Inflammatory macrophage (primary cell): Measurements from ENCODE around the gene INO80C.
A peak's percentile ranks its signal among the peaks of the same experiment; 100 is the strongest.
"Not testable (repeated sequence)": the region's sequence is repeated elsewhere in the genome, so short reads cannot be mapped to it uniquely, and the experiment has no call there.

Experiments
- DNase-seq, 2 donors: peaks; one replicate each; pipeline ENCODE4 v3.0.0-alpha.2; 2020 to 2022

INO80C gene

DNA sequence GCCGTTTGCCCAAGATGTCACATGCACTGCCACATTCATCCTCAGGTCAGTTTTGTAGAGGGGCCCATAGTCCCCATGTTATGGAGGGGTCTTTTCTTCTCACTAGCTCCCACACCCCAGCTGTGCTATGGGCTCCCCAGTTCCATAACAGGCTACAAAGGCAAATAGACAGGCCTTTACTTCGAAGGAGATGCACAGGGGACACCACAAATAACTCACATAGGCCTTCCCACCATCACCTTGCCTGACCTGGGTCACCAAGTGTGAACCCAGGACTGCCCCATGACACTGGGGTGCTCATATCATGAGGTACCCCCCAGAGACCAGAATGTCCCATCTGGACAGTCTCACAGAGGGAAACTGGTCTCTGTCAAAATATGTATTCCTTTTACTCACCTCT, 15.0 kb upstream of the INO80C start:
- no peak for DNase-seq

DNA sequence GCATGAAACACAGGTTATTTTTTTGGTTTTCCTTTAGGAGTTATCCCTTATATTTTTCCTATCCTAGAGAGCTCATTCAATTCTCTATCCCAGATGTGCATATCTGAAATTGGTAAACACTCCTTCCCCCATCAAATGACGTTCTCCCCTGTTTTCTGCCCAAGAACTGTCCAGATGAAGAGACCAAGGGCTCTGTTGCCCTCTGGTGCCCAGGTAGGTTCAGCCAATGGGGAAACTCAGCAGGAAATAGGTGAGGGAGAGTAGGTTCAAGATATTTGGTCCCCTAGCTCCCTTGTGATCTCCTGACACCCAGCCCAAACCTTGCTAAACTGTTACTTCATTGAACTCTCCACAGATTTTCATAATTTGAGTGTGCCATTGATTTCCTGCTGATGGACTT, 14.1 kb upstream of the INO80C start:
- no peak for DNase-seq

DNA sequence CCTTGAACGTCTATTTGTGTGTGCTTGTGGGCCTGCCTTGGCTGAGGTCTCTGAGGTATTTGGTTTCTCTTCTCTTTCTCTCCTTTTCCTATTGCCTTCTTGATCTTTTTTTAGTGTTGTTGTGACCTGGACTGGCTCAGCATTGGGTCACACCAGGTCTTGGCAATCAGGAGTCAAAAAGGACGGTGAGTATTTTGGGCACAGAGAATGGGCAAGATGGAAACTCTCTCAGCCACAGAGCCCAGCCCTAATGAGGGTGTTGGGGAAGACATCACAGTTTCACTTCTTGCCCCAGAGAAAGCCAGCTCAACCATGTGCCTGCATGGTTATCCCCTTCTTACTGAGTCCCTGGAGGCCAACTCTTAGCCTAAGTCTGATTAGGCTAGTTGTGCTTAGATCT, 13.7 kb upstream of the INO80C start:
- no peak for DNase-seq

DNA sequence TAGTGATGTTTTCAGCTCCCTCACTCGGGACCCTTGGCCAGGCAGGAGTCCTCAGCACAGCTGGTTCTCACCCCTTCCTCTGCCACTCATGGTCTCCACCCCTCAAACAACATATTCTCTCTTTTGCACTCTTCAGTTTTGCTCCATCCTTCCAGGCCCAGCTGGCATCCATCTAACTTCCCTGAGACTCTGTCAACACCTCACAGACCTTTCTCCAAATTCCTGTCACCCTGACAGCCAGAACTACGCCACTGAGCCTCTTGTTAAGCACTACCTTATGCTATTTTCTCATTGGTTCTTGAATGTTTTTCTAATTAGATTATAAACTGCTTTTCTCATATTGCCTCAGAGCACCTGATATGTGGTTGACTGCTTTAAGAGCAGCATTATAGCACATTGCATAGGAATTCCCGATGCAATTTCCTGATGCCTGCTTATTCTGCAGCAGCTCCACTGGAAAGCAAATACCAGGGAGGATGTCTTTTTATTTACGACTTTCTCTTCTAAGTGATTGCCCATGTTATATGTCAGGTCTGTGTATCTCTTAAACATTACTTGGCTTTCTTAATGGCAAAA, 12.4 kb upstream of the INO80C start:
- DNase-seq, result no peak

DNA sequence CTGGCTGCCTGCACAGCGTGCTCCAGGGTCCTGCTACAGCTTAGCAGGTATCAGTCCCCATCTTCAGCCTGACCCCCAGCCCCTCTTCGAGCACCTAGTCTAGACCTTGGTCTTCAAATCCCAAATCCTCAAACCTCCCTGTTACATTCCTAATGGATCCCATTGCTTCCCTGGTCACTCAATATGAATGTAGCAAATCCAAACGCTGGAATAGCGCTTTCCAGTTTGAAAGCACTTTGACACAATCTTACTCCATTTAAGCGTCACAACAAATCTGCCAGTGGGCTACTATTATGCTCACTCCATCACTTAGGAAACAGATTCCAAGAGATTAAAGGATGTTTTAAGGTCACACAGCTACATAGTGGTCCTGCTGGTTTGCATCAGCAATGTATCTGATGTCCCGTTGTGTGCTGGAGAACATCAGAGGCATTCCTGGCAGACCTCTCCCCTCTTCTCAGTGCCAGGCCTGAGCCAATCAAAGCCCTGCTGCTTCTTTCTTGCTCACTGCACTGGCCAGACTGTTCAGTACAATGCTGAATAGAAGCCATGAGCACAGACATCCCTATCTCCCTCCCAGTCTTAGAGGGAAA, 11.1 kb upstream of the INO80C start:
- no peak for DNase-seq

DNA sequence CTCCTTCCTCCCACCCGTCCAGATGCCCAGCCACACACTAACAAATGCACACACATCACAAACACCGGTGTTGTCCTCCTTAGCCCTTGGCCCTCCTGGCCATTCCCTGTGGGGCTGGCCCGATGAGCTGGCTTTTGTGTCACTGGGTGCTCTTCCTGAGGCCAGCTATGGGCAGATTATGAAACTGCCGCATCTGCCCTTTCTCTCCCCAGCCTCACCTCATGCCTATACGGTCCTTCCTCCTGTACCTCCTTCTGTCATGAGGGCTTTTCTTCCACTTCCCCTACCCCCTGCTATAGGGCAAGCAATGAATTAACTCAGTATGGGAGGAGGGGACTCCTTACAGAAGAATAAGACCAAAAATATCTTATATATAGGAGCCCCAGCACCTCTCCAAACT, 10.3 kb upstream of the INO80C start:
- DNase-seq, result no peak

DNA sequence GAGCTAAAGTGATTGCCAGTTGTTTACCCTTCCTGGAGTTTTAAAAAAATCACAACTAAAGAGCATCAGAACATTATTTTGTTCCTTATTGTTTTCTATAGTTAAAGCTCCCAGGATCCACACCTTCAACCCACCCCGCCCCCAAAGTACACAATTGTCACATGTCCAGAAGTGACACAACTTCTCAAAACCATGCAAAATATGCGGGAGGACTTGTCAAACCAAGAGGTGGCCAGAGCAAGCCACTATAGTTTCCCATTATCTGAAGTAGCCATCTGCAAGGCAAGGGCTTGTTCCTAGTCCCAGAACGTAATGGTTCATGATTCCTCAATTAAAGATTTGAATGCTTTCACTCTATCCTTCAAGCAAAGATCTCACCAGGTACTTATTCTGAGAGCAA, 9.9 kb upstream of the INO80C start:
- DNase-seq, result no peak

DNA sequence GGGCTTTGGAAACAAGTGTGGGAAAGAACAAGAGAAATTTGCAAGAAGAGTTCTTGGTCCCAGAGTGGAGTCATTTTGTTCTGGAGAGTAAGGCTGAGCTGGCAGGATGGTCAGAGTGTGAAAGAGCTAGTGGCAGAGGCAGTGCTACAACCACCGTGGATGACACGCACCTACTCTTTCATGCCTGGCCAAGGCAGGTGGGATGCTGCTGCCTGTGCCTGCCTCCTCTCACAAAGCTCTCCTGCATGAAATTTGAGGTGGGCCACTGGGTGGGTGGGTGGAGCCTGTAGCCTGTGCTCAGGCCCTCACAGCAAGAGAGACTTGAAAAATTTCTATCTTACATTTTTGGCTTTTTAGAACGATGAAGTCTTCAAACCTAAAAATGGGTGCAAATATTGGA, 9.4 kb upstream of the INO80C start:
- no peak for DNase-seq

DNA sequence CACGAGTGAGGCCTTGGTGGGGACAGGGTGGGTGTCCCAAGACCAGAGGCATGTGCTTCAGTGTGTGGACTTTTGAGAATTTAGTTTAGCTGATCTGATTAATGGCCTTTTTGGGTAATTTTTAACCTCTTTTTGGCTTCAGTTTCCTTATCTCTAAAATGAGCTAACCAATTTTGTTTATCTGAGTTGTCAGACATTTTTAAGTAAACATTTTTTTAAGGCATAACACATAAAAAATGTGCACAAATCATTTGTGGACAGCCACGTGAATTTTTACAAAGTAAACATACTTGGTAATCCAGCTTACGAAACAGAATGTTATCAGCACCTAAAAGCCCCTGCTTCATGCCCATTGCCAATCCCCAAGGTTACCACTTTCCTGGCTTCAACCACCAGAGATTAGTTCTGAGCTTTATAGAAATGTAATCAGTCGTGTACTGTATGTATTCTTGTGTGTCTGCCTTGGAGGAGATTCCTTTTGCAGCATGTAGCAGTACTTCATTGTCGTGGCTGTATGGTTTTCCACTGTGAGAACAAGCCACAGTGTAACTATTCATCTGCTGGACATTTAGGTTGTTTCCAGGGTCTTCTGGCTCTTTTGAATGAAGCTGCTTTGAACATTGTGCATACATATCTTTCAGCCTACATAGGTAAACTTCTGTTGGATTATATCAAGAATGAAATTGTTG, 8.4 kb upstream of the INO80C start:
- DNase-seq, result no peak

DNA sequence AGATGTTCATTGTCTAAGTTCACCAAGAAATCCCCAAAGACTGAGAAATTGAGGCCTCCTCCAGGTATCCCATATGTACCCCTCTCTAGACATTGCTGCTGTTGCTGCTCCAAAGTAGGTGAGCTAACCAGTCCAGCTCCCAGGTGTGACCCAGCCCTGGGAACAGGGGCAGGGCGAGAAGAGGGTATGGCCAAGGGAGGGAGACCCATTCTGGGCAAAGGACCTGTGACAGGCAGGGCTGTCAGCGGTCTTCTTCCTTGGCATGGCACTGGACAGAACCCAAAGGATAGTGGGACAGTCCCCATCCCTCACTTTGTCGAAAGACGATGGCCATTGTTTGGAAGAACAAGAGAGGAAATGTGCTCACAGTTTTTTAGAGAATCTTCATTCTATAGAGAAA, 7.2 kb upstream of the INO80C start:
- no peak for DNase-seq

DNA sequence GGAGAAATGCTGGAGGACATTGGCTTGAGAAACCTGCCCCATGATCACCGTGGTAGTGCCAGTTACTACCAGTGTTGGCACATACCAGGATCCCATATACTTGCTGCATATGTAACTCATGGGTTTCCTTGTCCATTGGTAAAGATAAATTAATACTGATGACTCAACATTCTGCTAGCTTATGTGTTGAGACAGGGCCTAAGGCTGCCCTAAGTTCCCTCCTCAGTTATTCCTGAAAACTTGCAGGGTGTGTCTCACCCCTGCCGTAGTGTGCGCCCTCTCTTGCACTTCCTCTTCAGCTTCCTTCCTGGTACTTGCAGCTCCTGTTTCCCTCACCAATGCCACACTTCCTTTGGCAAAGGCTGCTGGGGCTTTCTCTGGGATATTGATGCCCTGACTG, 4.3 kb upstream of the INO80C start:
- peak; percentile 59 to 81 for DNase-seq

DNA sequence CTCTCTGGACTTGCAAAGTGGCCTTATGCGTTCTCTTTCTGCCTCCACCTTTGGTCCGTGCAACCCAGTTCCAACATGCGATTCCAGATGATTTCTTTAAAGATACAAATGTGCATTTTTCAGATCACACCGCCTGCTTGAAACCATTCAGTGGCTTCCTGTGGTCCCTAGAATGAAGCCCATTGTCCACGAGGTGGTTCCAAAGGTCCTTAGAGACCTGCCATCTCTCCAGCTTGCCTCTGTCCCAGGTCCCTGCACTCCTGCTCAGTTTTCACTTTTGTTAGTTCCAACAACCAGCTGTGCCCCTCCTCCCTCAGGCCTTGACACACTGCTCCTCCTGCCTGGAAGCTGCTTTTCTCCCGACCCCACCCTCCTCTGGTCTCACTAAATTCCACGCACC, 3.6 kb upstream of the INO80C start:
- DNase-seq, result no peak

DNA sequence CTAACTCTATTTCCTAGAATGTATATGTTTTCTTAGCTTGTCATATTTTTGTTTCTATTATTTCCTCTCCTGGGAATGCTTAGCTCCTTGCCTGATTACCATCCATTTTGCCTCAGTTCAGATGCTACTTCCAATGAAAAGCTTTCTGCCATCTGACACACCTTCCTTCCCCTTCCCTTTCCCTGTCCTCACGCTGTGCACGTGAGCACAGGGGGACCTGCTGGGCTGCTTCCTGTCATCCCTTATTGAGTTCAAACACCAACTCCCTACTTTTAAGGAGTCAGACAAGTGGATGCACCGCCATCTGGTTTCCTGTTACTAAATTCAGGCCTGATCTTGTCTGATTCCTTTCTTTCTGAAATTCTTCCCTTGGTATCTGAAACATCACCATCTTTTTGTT, 2.4 kb upstream of the INO80C start:
- DNase-seq, result no peak

DNA sequence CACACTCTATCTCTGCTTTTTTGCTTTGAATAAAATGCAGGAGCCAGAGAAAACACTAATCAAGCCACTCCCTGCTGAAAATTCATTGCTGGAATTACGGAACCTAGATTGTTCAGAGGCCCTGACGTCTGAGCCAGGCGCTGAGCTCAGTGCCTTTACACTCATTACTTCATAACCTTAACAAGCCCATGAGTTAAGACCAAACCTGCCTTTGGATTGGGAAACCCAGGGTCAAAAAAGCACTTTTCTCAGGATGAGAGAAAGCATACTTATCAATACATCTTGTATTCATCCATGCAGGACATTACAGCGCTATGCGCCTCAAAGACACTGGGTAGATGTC, 762 bp downstream of the INO80C start:
- no peak for DNase-seq

DNA sequence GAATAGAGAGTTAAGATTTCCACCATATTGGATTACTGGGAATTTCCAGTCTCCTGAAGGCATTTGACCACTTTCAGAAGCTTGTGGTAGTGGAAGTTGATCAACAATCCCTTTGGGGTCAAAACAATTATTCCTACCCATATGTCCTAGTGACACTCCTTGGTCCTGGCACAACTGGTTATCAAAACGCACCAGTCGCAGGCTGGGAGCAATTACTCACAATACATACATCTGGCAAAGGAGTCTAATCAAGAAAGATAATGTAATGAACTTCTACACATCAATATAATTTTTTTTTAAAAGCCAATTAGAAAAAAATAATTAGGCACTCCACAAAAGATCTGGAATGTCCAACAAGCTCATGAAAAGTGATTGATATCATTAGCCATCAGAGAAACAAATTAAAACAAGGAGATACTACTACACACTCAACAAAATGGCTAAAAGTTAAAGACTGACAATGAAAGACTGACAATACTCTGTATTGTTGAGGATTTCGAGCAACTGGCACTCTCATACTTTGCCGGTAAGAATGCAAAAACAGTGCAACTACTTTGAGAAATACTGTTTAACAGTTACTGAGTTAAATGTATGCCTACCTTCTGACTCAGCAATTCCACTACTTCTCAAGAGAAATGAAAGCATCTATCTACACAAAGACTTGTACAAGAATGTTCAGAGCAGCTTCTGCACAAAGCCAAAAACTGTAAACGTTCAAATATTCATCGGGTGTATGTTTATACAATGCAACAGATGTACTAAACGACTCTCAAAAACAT, 2.0 kb downstream of the INO80C start:
- no peak for DNase-seq

DNA sequence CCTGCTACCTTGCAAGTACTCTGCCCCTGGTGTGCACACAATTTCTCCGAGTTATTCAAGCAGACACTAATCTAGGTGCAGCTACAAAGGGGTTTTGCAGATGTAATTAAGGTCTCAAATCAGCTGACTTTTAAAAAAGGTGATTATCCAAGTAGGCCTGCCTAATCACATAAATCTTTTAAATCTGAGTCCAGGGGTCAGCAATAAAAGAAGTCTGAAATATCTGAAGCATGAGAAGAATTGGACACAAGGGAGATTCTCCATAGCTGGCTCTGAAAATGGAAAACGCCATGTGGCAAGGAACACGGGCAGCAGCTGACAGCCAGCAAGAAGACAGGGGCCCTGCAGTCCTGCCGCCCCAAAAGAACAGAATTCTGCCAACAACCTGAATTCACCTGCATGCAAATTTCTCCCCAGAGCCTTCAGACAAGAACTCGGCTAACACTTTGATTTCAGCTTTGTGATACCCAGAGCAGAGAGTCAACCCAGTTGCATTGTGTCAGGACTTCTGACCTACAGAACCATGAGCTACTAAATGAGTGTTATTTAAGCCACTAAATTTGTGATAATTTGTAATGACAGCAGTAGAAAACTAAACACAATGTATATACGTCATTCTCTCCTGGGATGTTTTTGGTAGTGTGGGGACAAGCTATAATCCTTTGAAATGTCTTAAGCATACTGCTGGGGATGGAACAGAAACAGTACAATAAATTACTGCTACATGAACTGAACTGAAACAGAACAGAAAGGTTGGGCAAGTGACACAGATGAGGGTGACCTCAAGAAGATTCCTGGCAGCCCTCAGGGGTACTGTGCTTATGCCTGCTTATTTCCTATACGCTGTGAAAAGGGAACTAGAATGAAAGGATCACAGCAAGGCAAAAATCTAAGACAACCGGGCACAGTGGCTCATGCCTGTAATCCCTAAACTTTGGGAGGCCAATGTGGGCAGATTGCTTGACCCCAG, 3.2 kb downstream of the INO80C start:
- DNase-seq, result peak; percentile 19 to 21

DNA sequence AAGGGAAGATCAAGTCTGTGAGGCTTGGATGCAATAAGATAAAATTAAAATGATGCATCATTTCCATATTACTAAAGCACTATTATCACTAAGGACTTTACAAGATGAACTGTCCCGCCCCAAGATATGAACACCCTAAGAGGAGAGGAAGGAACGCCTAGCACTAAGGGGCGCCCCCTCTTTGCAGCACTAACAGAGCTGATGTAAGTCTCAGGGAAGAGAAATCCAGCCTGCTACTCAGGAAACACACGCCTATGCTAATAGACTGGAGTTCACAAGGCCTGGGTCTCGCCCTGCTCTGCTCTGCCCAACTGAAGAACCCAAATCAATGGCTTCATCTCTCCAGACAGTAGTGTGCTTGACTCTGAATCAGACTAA, 6.1 kb downstream of the INO80C start:
- peak; percentile 31 to 40 for DNase-seq

DNA sequence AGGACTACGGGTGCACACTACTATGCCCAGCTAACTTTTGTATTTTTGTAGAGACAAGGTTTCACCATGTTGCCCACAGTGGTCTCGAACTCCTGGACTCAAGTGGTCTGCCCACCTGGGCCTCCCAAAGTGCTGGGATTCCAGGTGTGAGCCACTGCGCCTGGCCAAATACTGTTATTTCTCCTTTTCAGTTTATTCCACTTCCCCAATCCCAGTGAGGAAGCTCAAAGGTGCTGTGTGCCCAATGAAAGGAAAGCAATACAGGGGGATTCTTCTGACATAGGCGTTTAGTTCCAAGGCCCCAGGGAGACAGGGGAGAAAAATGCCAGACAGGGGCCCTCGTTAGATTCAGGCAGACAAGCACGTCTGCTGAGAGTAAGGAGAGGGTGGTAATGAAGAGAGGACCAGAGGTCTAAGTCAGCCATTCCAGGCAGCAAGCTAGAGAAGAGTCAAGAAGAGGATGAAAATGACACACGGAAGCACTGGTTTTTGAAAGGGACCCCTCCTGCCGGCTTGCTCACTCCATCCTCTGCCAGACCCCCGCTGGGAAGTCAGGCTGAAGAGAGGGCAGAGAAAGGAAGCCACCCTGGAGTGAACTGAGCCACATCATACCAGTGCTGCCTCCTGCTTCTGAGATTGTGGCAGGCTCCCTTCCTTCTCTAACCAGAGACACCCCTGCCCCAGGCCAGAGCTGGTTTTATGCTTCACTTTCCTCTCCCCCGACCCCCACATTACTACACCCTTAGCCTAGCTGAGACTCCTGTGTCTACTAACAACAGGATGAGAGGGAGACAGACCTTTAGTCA, 6.7 kb downstream of the INO80C start:
- no peak for DNase-seq

DNA sequence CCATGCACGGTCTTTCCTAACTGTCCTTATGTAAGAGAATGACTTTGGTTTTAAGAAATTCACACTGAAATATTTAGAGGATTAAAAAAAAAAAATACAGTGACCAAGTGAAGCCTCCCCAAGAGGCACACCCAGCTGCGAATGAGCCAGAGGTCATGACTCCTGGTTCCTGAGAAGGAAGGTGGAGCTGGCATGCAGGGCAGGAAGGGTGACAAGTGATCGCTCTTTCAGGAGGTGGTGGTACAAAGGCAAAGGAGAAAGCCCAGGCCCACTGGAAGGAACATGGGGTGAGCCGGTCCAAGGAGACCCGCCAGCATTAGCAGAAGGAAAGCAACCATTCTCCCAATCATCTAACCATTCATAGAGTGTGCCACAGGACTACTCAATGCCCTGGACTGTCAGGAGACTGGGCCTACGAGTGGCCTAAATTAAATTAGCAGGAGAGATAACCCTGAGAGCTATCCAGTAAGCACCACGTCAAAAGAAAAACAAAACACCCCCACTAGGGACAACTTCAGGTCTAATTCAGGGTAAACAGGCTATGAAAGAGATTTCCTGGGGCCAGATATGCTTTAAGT, 7.8 kb downstream of the INO80C start:
- peak in 1 of 2 donors; percentile 5 for DNase-seq

DNA sequence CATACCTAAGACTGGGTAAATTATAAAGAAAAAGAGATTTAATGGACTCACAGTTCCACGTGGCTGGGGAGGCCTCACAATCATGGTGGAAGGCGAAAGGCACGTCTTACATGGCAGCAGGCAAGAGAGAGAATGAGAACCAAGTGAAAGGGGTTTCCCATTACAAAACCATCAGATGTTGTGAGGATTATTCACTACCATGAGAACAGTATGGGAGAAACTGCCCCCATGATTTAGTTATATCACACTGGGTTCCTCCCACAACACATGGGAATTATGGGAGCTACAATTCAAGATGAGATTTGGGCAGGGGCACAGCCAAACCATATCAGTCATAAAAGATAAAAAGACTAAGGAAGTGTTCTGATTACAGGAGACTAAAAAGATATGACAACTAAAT, 8.5 kb downstream of the INO80C start:
- not testable (repeated sequence) for DNase-seq

DNA sequence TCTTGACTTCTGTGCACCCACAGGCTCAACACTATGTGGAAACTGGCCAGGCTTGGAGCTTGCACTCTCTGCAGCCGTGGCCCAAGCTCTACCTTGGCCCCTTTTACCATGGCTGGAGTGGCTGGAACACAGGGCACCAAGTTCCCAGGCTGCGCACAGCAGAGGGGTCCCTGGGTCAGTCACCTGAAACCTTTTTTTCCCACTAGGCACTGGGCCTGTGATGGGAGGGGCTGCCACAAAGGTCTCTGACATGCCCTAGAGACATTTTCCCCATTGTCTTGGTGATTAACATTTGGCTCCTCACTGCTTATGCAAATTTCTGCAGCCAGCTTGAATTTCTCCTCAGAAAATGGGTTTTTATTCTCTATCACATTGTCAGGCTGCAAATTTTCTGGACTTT, 9.4 kb downstream of the INO80C start:
- not testable (repeated sequence) for DNase-seq
